ENCODE measurements around the gene SYVN1.
"Not testable (repeated sequence)": the region's sequence is repeated elsewhere in the genome, so short reads cannot be mapped to it uniquely, and the experiment has no call there.

The SYVN1 gene

GRCh38 chr11:65134240-65134951 lies at the start of gene SYVN1:
TSS of gene SYVN1 (minus strand) at chr11:65134519. CDS start at chr11:65133601, 918 bp downstream.
- DNase-seq (ENCODE audit: extremely low read depth, insufficient read length), result peak; percentile 95
- H3K4me3 ChIP-seq (replicated peaks; ENCODE audit: low read depth, low read length), result peak within 1 kb of the TSS; percentile 97
- H3K36me3 ChIP-seq (ENCODE audit: control insufficient read depth, insufficient read depth, low read length), result peaks cover 27% of the 10 kb centered on the region
- TF ChIP-seq CTCF (IDR thresholded peaks at IDR 0.05; ENCODE audit: insufficient read depth, low read length, poor library complexity, severe bottlenecking), result no peak
- H3K27me3 ChIP-seq (replicated peaks; ENCODE audit: control insufficient read depth, insufficient read depth, low read length), result no peaks in the 10 kb centered on the region

- TF ChIP-seq CTCF (IDR thresholded peaks at IDR 0.05; ENCODE audit: insufficient read depth, low read length, poor library complexity, severe bottlenecking), result no peak
- Histone ChIP-seq H3K27me3 (replicated peaks; ENCODE audit: control insufficient read depth, insufficient read depth, low read length) (no peaks in the 10 kb centered on the region), H3K4me3 (replicated peaks; ENCODE audit: low read depth, low read length) (peak overlapping the region; percentile 97), H3K36me3 (ENCODE audit: control insufficient read depth, insufficient read depth, low read length) (peaks cover 29% of the 10 kb centered on the region)
- DNase-seq (ENCODE audit: extremely low read depth, insufficient read length), result no peak
These were observed 49.0 kb upstream of the SYVN1 start for GRCh38 chr11:65183201-65183891.

GRCh38 chr11:65182258-65183170 lies 48.2 kb upstream of the SYVN1 start:
- peaks cover 24% of the 10 kb centered on the region for H3K36me3 ChIP-seq (ENCODE audit: control insufficient read depth, insufficient read depth, low read length)
- no peak for TF ChIP-seq CTCF (IDR thresholded peaks at IDR 0.05; ENCODE audit: insufficient read depth, low read length, poor library complexity, severe bottlenecking)
- no peak for DNase-seq (ENCODE audit: extremely low read depth, insufficient read length)
- no peaks in the 10 kb centered on the region for H3K27me3 ChIP-seq (replicated peaks; ENCODE audit: control insufficient read depth, insufficient read depth, low read length)
- peak overlapping the region; percentile 97 for H3K4me3 ChIP-seq (replicated peaks; ENCODE audit: low read depth, low read length)

GRCh38 chr11:65181569-65182257 lies 47.4 kb upstream of the SYVN1 start, which contains the start of gene CAPN1:
TSS of gene CAPN1 (plus strand) at chr11:65181928. CDS start at chr11:65182702, 774 bp downstream.
- Histone ChIP-seq H3K27me3 (replicated peaks; ENCODE audit: control insufficient read depth, insufficient read depth, low read length) (no peaks in the 10 kb centered on the region), H3K36me3 (ENCODE audit: control insufficient read depth, insufficient read depth, low read length) (peaks cover 18% of the 10 kb centered on the region), H3K4me3 (replicated peaks; ENCODE audit: low read depth, low read length) (peak within 1 kb of the TSS; percentile 97)
- peak; percentile 83 for DNase-seq (ENCODE audit: extremely low read depth, insufficient read length)
- TF ChIP-seq CTCF (IDR thresholded peaks at IDR 0.05; ENCODE audit: insufficient read depth, low read length, poor library complexity, severe bottlenecking), result no peak

GRCh38 chr11:65180877-65181568 lies 46.7 kb upstream of the SYVN1 start:
- Histone ChIP-seq H3K27me3 (replicated peaks; ENCODE audit: control insufficient read depth, insufficient read depth, low read length) (no peaks in the 10 kb centered on the region), H3K4me3 (replicated peaks; ENCODE audit: low read depth, low read length) (peak overlapping the region; percentile 97), H3K36me3 (ENCODE audit: control insufficient read depth, insufficient read depth, low read length) (peaks cover 12% of the 10 kb centered on the region)
- peak; percentile 86 for DNase-seq (ENCODE audit: extremely low read depth, insufficient read length)
- TF ChIP-seq CTCF (IDR thresholded peaks at IDR 0.05; ENCODE audit: insufficient read depth, low read length, poor library complexity, severe bottlenecking), result peak; percentile 78

GRCh38 chr11:65174571-65175010 lies 40.3 kb upstream of the SYVN1 start:
- H3K36me3 ChIP-seq (ENCODE audit: control insufficient read depth, insufficient read depth, low read length); DNase-seq (ENCODE audit: extremely low read depth, insufficient read length); H3K27me3 ChIP-seq (replicated peaks; ENCODE audit: control insufficient read depth, insufficient read depth, low read length); H3K4me3 ChIP-seq (replicated peaks; ENCODE audit: low read depth, low read length): not testable (repeated sequence)
